Esophagus (tissue), 2 donors: ENCODE measurements around the gene IL25. TPM values are rescaled to one million over a fixed set of nuclear protein-coding genes. Genes with fewer than 3 reads are reported as not detected.
"Not testable (repeated sequence)": the region's sequence is repeated elsewhere in the genome, so short reads cannot be mapped to it uniquely, and the experiment has no call there.

Experiments
- H3K27ac ChIP-seq, 2 donors: one replicate each; pipeline ENCODE4 v1.5.1; 2013; ENCODE audit warnings: low read depth in 2 of 2, mild to moderate bottlenecking in 2 of 2, inconsistent platforms in 1 of 2, low read length in 1 of 2, moderate library complexity in 1 of 2
- H3K27me3 ChIP-seq, 2 donors: one replicate each; pipeline ENCODE4 v1.6.1; 2013; ENCODE audit warnings: low read length in 2 of 2, control low read depth in 1 of 2, mild to moderate bottlenecking in 1 of 2; ENCODE audit not compliant: insufficient read depth in 2 of 2, control insufficient read depth in 1 of 2
- H3K36me3 ChIP-seq, 2 donors: one replicate each; pipeline ENCODE4 v1.6.1; 2013; ENCODE audit warnings: low read length in 1 of 2; ENCODE audit not compliant: control insufficient read depth in 2 of 2, insufficient read depth in 2 of 2
- H3K4me1 ChIP-seq, 2 donors: one replicate each; pipeline ENCODE4 v1.6.1; 2013; ENCODE audit warnings: low read length in 1 of 2; ENCODE audit not compliant: control insufficient read depth in 2 of 2, insufficient read depth in 2 of 2
- H3K4me3 ChIP-seq, 2 donors: one replicate each; pipeline ENCODE4 v1.5.1; 2013; ENCODE audit warnings: low read length in 2 of 2, mild to moderate bottlenecking in 2 of 2, low read depth in 1 of 2, moderate library complexity in 1 of 2
- H3K9me3 ChIP-seq, 2 donors: one replicate each; pipeline ENCODE4 v1.6.1; 2013; ENCODE audit warnings: mild to moderate bottlenecking in 2 of 2, low read depth in 1 of 2, low read length in 1 of 2, moderate library complexity in 1 of 2; ENCODE audit not compliant: control insufficient read depth in 2 of 2, insufficient read depth in 1 of 2
- WGBS, 2 donors: extraction: QIAGEN DNeasy Blood & Tissue Kit; methylation state at CpG; one replicate each; pipeline ENCODE4 v1.1.7; 2013; 5-methylcytosine and 5-hydroxymethylcytosine counted together
- polyA plus RNA-seq, 2 donors: library from polyadenylated mRNA; stranded (reverse); fragments of 200-250 nt; gene quantifications; one replicate each; pipeline ENCODE4 v1.2.3, GENCODE V29; 2013
- donor health status: healthy with polysubstance abuse.
- donor health status: Bipolar disorder and iron deficiency.

IL25 gene
- polyA plus RNA-seq, 2 donors: not detected

DNA sequence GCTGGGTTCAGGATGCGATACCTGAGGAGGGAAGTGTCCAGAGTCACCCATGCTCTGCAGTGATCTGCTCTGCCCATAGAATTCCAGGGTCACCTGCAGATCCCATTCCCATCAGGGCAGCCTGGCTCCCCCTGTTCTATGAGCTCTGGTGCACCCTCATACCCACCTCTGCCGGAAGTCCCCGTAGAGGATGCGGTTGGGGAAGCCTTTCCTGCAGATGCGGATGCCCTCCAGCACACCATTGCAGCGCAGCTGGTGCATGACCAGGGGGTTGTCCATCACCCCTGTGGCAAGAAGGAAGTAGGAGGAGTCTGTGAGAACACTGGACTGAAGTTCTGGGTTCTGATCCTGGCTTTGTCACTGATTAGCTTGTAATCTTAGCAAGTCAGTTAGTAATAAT is 53.2 kb downstream of the IL25 start:
- H3K4me1 ChIP-seq, H3K9me3 ChIP-seq, H3K27me3 ChIP-seq, H3K27ac ChIP-seq, H3K4me3 ChIP-seq, H3K36me3 ChIP-seq: not testable (repeated sequence)
- 86 to 90% methylated on average over 6 of the region's 6 CpGs for WGBS, 2 donors

Other genes starting within 250 kb of the IL25 start
- 10 to 100 TPM; 27.5 to 33.4 TPM for gene SLC7A8, start 189.1 kb upstream of the IL25 start, polyA plus RNA-seq
- not detected for gene RNF212B, start 134.9 kb upstream of the IL25 start, polyA plus RNA-seq
- gene HOMEZ, start 86.7 kb upstream of the IL25 start, polyA plus RNA-seq: 10 to 100 TPM in 1 of 2 donors, 1 to 10 TPM in 1; 8.0 to 16.1 TPM
- 10 to 100 TPM in 1 of 2 donors, 1 to 10 TPM in 1; 5.2 to 12.7 TPM for gene PPP1R3E, start 70.0 kb upstream of the IL25 start, polyA plus RNA-seq
- 10 to 100 TPM; 28.0 to 35.0 TPM for gene BCL2L2, start 66.0 kb upstream of the IL25 start, polyA plus RNA-seq
- gene PABPN1, start 51.4 kb upstream of the IL25 start, polyA plus RNA-seq: 100 to 1,000 TPM; 105 to 154 TPM
- 1 to 10 TPM; 4.7 to 8.3 TPM for gene SLC22A17, start 19.9 kb upstream of the IL25 start, polyA plus RNA-seq
- gene EFS, start 7.6 kb upstream of the IL25 start, polyA plus RNA-seq: 10 to 100 TPM; 23.1 to 35.9 TPM
- gene CMTM5, start 4.2 kb downstream of the IL25 start, polyA plus RNA-seq: under 1 TPM in 1 of 2 donors, not detected in 1; 0.21 TPM
- under 1 TPM; 0.20 to 0.63 TPM for gene MYH6, start 35.5 kb downstream of the IL25 start, polyA plus RNA-seq
- under 1 TPM; 0.08 to 0.12 TPM for gene MYH7, start 62.9 kb downstream of the IL25 start, polyA plus RNA-seq
- gene NGDN, start 96.9 kb downstream of the IL25 start, polyA plus RNA-seq: 10 to 100 TPM; 20.7 to 38.3 TPM
- gene ZFHX2, start 179.0 kb downstream of the IL25 start, polyA plus RNA-seq: under 1 TPM; 0.12 to 0.59 TPM
- gene THTPA, start 183.5 kb downstream of the IL25 start, polyA plus RNA-seq: 1 to 10 TPM; 7.8 to 8.3 TPM
- 100 to 1,000 TPM in 1 of 2 donors, 10 to 100 TPM in 1; 81.5 to 171 TPM for gene AP1G2, start 195.0 kb downstream of the IL25 start, polyA plus RNA-seq
- gene JPH4, start 206.0 kb downstream of the IL25 start, polyA plus RNA-seq: under 1 TPM; 0.04 to 0.15 TPM